ENCODE data around the gene ANKRD49.

GRCh38 chr11:94486068-94486467, 7.7 kb upstream of the ANKRD49 start:
- TF ChIP-seq HDAC2 (IDR thresholded peaks at IDR 0.05; ENCODE audit: borderline replicate concordance in 1 of 2, low read depth in 2 of 2, low read length in 2 of 2) = no peak
- TF ChIP-seq SUZ12 (IDR thresholded peaks at IDR 0.05; ENCODE audit: low read length) = no peak
- no peak for TF ChIP-seq CTCF (IDR thresholded peaks at IDR 0.05; ENCODE audit: control extremely low read depth in 1 of 3, insufficient read depth in 1 of 3, low read depth in 1 of 3, low read length in 3 of 3)

All from H1 (cell line).